ENCODE results near the gene EVA1B. TPM values are rescaled to one million over a fixed set of nuclear protein-coding genes. Genes with fewer than 3 reads are reported as not detected.

Gene EVA1B
- total RNA-seq, 2 donors from 2014 or later = 67.1 to 78.7 TPM

- no peaks in the 10 kb centered on the region for H3K27me3 ChIP-seq (replicated peaks; ENCODE audit: insufficient read depth)
- H3K27ac ChIP-seq = peak within 1 kb of the TSS; percentile 85 to 89
- H3K36me3 ChIP-seq = peaks cover 11 to 18% of the 10 kb centered on the region in 2 donors
- 6% methylated on average over 41 of the region's 65 CpGs for WGBS
- H3K4me1 ChIP-seq (replicated peaks) = no peaks in the 10 kb centered on the region
- no peaks in the 10 kb centered on the region for H3K9me3 ChIP-seq
- H3K4me3 ChIP-seq = peak within 1 kb of the TSS; percentile 59 to 64
- intact Hi-C loops (cut with DNase I) = no loop called here
- peak; percentile 65 for TF ChIP-seq POLR2A (IDR thresholded peaks at IDR 0.05)
- TF ChIP-seq CTCF (IDR thresholded peaks at IDR 0.05) = peak in 2 of 4 experiments; percentile 24 to 27
- peak; percentile 39 for TF ChIP-seq POLR2AphosphoS5 (IDR thresholded peaks at IDR 0.05)
- peak; percentile 71 for DNase-seq (ENCODE audit: low spot score)
Measured at GRCh38 chr1:36306210-36306901, 17.1 kb downstream of the EVA1B start, which contains the start of gene SH3D21. TSS of gene SH3D21 (plus strand) at chr1:36306368. CDS start at chr1:36306421, 53 bp downstream.

GRCh38 chr1:36305915-36306209 lies 17.6 kb downstream of the EVA1B start:
- TF ChIP-seq POLR2A (IDR thresholded peaks at IDR 0.05) = no peak
- TF ChIP-seq POLR2AphosphoS5 (IDR thresholded peaks at IDR 0.05) = no peak
- TF ChIP-seq CTCF (IDR thresholded peaks at IDR 0.05) = no peak
- H3K27ac ChIP-seq = peak overlapping the region; percentile 85 to 89
- WGBS = 31% methylated on average over 7 of the region's 7 CpGs
- H3K27me3 ChIP-seq (replicated peaks; ENCODE audit: insufficient read depth) = no peaks in the 10 kb centered on the region
- no peak for DNase-seq (ENCODE audit: low spot score)
- peak overlapping the region in 1 of 2 donors; percentile 64 for H3K4me3 ChIP-seq
- peaks cover 13 to 23% of the 10 kb centered on the region in 2 donors for H3K36me3 ChIP-seq
- no peaks in the 10 kb centered on the region for H3K4me1 ChIP-seq (replicated peaks)
- intact Hi-C loops (cut with DNase I) = no loop called here
- H3K9me3 ChIP-seq = no peaks in the 10 kb centered on the region

GRCh38 chr1:36304970-36305914 lies 18.2 kb downstream of the EVA1B start:
- intact Hi-C loops (cut with DNase I) = no loop called here
- peak overlapping the region; percentile 85 to 89 for H3K27ac ChIP-seq
- WGBS = 79% methylated on average over 10 of the region's 10 CpGs

GRCh38 chr1:36304521-36304920 lies 18.9 kb downstream of the EVA1B start:
- WGBS = 76% methylated on average over 7 of the region's 7 CpGs
- TF ChIP-seq POLR2A (IDR thresholded peaks at IDR 0.05) = no peak
- intact Hi-C loops (cut with DNase I) = no loop called here
- Histone ChIP-seq H3K4me3 (no peak overlapping the region), H3K27me3 (replicated peaks; ENCODE audit: insufficient read depth) (no peaks in the 10 kb centered on the region), H3K9me3 (no peaks in the 10 kb centered on the region), H3K27ac (peak overlapping the region in 1 of 2 donors; percentile 89), H3K4me1 (replicated peaks) (peaks cover 5% of the 10 kb centered on the region), H3K36me3 (peaks cover 13 to 24% of the 10 kb centered on the region in 2 donors)
- no peak for DNase-seq (ENCODE audit: low spot score)

More at GRCh38 chr1:36304970-36305914, 18.2 kb downstream of the EVA1B start:
- H3K4me3 ChIP-seq = no peak overlapping the region
- DNase-seq (ENCODE audit: low spot score) = no peak
- peaks cover 13 to 24% of the 10 kb centered on the region in 2 donors for H3K36me3 ChIP-seq
- no peaks in the 10 kb centered on the region for H3K27me3 ChIP-seq (replicated peaks; ENCODE audit: insufficient read depth)
- TF ChIP-seq POLR2A (IDR thresholded peaks at IDR 0.05) = no peak
- TF ChIP-seq POLR2AphosphoS5 (IDR thresholded peaks at IDR 0.05) = no peak
- no peak for TF ChIP-seq CTCF (IDR thresholded peaks at IDR 0.05)
- no peaks in the 10 kb centered on the region for H3K9me3 ChIP-seq
- peaks cover 2% of the 10 kb centered on the region for H3K4me1 ChIP-seq (replicated peaks)

GRCh38 chr1:36303650-36304360 lies 19.6 kb downstream of the EVA1B start:
- Histone ChIP-seq H3K36me3 (peaks cover 13 to 24% of the 10 kb centered on the region in 2 donors), H3K27me3 (replicated peaks; ENCODE audit: insufficient read depth) (no peaks in the 10 kb centered on the region), H3K9me3 (no peaks in the 10 kb centered on the region), H3K27ac (peak overlapping the region in 1 of 2 donors; percentile 21), H3K4me3 (no peak overlapping the region), H3K4me1 (replicated peaks) (peaks cover 7% of the 10 kb centered on the region)
- no peak for DNase-seq (ENCODE audit: low spot score)
- 89% methylated on average over 23 of the region's 23 CpGs for WGBS
- intact Hi-C loops (cut with DNase I) = no loop called here
- TF ChIP-seq POLR2AphosphoS5 (IDR thresholded peaks at IDR 0.05) (no peak), POLR2A (IDR thresholded peaks at IDR 0.05) (no peak), CTCF (IDR thresholded peaks at IDR 0.05) (no peak)
